IPS-20b (cell line): ENCODE data around the gene DIPK1A.

Experiments used
- H3K27ac ChIP-seq: one replicate; pipeline ENCODE4 v1.5.1; 2013; ENCODE audit warnings: low read length
- H3K27me3 ChIP-seq: 2 replicates; pipeline ENCODE4 v1.6.1; 2013; ENCODE audit warnings: mild to moderate bottlenecking, low read length, inconsistent platforms; ENCODE audit not compliant: insufficient read depth
- H3K36me3 ChIP-seq: 2 replicates; pipeline ENCODE4 v1.6.1; 2013; ENCODE audit warnings: low read depth, mild to moderate bottlenecking, inconsistent platforms, low read length, moderate library complexity; ENCODE audit not compliant: insufficient read depth
- H3K4me1 ChIP-seq: 2 replicates; pipeline ENCODE4 v1.6.1; 2013; ENCODE audit warnings: mild to moderate bottlenecking, control low read depth, inconsistent platforms, low read length, moderate library complexity; ENCODE audit not compliant: insufficient read depth
- H3K4me3 ChIP-seq: 2 replicates; pipeline ENCODE4 v1.5.1; 2013; ENCODE audit warnings: mild to moderate bottlenecking, low read length, inconsistent platforms
- H3K9ac ChIP-seq: 2 replicates; pipeline ENCODE4 v1.6.1; 2013; ENCODE audit warnings: low read depth, mild to moderate bottlenecking, inconsistent platforms, low read length, moderate library complexity
- H3K9me3 ChIP-seq: 2 replicates; pipeline ENCODE4 v1.6.1; 2013; ENCODE audit warnings: mild to moderate bottlenecking, low read depth, low read length, inconsistent platforms; ENCODE audit not compliant: insufficient read depth

DIPK1A gene

GRCh38 chr1:92995441-92996430, 34.5 kb upstream of the DIPK1A start:
- H3K4me1 ChIP-seq, result peaks cover 10% of the 10 kb centered on the region; the same call in 1 of the 2 replicates
- no peaks in the 10 kb centered on the region for H3K9me3 ChIP-seq
- no peak overlapping the region for H3K27ac ChIP-seq
- no peaks in the 10 kb centered on the region for H3K27me3 ChIP-seq
- no peak overlapping the region for H3K4me3 ChIP-seq
- no peak overlapping the region for H3K9ac ChIP-seq
- H3K36me3 ChIP-seq, result no peaks in the 10 kb centered on the region

DNA sequence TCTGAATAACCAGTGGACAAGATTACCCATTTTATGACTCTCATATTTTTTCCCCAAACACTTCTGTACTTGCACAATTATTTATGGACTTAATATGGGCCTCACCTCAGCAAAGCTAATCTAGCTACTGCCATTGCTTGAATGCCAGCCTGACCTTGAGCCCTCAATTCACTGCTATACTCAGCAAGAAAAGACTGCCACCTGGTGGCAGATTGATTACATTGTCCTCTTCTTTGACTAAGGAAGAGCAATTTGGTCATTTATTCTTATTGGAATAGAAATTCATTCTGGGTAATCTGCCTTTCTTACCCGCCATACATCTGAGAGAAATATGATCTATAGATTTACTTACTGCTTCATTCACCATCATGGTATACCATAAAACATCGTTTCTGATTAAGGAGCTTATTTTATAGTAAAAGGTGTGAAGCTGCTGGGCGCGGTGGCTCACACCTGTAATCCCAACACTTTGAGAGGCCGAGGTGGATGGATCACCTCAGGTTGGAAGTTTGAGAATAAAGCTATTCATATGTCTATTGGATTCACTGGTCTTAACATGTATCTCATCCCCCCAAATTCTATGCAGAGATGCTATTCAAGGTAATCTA, 32.9 kb upstream of the DIPK1A start:
- Histone ChIP-seq H3K4me1 (no peaks in the 10 kb centered on the region), H3K27ac (no peak overlapping the region), H3K36me3 (no peaks in the 10 kb centered on the region), H3K9me3 (no peaks in the 10 kb centered on the region), H3K27me3 (no peaks in the 10 kb centered on the region), H3K9ac (no peak overlapping the region; the same call in 1 of the 2 replicates), H3K4me3 (no peak overlapping the region)

DNA sequence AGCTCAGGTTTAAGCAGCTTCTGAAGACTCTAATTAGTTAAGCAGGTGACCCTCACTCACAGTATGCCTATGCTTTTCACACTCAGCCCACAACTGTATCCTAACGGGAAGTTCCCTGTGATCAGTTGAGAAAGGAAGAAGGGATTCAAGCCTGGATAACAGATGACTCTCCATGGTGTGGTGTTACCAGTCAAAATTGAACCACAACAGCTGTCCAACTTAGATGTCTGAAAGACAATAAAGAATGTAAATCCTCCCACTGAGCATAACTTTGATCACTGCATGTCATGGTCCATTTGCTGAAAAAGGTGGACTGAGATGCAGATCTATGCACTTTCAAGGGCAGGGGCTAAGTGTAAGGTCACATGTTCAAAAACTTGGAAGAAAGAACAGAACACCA, 32.3 kb upstream of the DIPK1A start:
- Histone ChIP-seq H3K4me1 (no peaks in the 10 kb centered on the region), H3K4me3 (no peak overlapping the region), H3K9ac (no peak overlapping the region; the same call in 1 of the 2 replicates), H3K36me3 (no peaks in the 10 kb centered on the region), H3K27me3 (no peaks in the 10 kb centered on the region), H3K27ac (no peak overlapping the region), H3K9me3 (no peaks in the 10 kb centered on the region)

- H3K9ac ChIP-seq, result no peak overlapping the region
- no peaks in the 10 kb centered on the region for H3K27me3 ChIP-seq
- no peaks in the 10 kb centered on the region for H3K4me1 ChIP-seq
- no peak overlapping the region for H3K4me3 ChIP-seq
- H3K9me3 ChIP-seq, result no peaks in the 10 kb centered on the region
- no peak overlapping the region for H3K27ac ChIP-seq
- no peaks in the 10 kb centered on the region for H3K36me3 ChIP-seq
Observed at GRCh38 chr1:92992877-92993276, 31.6 kb upstream of the DIPK1A start.

DNA sequence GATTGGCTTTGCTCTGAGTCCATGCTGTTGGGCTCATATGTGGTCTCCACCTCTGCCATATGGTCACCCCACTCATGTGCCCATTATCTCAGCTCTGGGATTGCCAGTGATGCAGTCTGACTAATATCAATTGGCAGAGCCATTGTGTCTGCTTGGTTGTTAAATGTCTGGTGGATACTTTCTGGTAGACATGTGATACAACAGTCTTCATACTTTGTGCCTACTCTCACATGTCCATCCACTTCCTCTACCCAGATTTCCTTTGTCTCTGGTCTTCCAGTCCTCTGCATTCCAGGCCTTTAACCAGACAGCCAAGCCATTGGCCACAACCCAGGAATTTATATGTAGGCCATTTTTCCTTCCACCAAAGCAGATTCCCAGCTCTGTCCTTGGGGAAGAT, 30.8 kb upstream of the DIPK1A start:
- no peak overlapping the region for H3K27ac ChIP-seq
- H3K9ac ChIP-seq, result no peak overlapping the region
- no peaks in the 10 kb centered on the region for H3K36me3 ChIP-seq
- H3K27me3 ChIP-seq, result no peaks in the 10 kb centered on the region
- no peaks in the 10 kb centered on the region for H3K9me3 ChIP-seq
- H3K4me1 ChIP-seq, result no peaks in the 10 kb centered on the region
- no peak overlapping the region for H3K4me3 ChIP-seq

DNA sequence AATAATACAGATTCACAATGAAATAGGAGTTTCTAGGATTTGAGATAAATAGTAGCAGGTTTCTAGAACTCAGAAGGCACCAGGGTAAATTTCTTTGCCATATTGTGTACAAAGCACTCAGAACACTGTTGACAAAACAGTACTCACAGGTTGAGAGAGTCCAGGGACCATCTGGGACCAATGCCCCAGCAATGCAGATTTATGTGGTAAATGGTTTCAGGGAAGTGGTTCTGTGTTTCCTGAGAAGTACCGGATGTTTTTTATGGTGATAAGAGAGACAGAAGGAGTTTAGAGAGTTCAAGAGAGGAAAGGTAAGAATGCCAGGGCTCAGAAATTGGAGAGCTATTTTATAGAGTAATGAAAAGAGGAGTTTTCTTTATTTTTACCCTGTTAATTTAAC, 29.6 kb upstream of the DIPK1A start:
- no peak overlapping the region for H3K9ac ChIP-seq
- no peaks in the 10 kb centered on the region for H3K9me3 ChIP-seq
- no peaks in the 10 kb centered on the region for H3K4me1 ChIP-seq
- no peaks in the 10 kb centered on the region for H3K36me3 ChIP-seq
- H3K27ac ChIP-seq, result no peak overlapping the region
- no peak overlapping the region for H3K4me3 ChIP-seq
- no peaks in the 10 kb centered on the region for H3K27me3 ChIP-seq

DNA sequence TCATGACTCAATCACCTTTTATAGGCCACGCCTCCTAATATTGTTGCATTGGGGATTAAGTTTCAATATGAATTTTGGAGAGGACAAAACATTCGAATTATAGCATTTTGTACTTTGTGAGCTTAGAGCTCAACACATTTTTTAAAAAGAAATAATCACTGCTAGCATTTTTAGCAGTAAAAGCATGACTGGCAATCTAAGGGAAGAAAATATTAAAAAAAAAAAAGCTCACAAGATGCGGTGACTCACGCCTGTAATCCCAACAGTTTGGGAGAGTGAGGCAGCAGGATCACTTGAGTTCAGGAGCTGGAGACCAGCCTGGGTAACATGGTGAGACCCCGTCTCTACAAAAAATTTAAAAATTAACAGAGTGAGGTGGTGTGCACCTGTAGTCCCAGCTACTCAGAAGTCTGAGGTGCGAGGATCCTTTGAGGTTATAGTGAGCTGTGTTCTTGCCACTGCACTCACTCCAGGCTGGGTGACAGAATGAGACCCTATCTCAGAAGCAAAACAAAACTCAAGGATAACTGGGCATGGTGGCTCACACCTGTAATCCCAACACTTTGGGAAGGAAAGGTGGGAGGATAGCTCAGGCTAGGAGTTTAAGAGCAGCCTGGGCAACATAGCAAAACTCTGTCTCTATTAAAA, 28.8 kb upstream of the DIPK1A start:
- Histone ChIP-seq H3K4me3 (no peak overlapping the region), H3K4me1 (no peaks in the 10 kb centered on the region), H3K27me3 (no peaks in the 10 kb centered on the region), H3K27ac (no peak overlapping the region), H3K36me3 (no peaks in the 10 kb centered on the region), H3K9ac (no peak overlapping the region), H3K9me3 (no peaks in the 10 kb centered on the region)

GRCh38 chr1:92989253-92989652, 28.0 kb upstream of the DIPK1A start:
- Histone ChIP-seq H3K27ac (no peak overlapping the region), H3K27me3 (no peaks in the 10 kb centered on the region), H3K4me1 (no peaks in the 10 kb centered on the region), H3K9me3 (no peaks in the 10 kb centered on the region), H3K36me3 (no peaks in the 10 kb centered on the region), H3K4me3 (no peak overlapping the region), H3K9ac (no peak overlapping the region)

GRCh38 chr1:92987462-92987861, 26.2 kb upstream of the DIPK1A start:
- no peaks in the 10 kb centered on the region for H3K27me3 ChIP-seq
- no peaks in the 10 kb centered on the region for H3K36me3 ChIP-seq
- no peak overlapping the region for H3K4me3 ChIP-seq
- H3K9ac ChIP-seq, result no peak overlapping the region
- no peaks in the 10 kb centered on the region for H3K4me1 ChIP-seq
- H3K27ac ChIP-seq, result no peak overlapping the region
- H3K9me3 ChIP-seq, result no peaks in the 10 kb centered on the region

DNA sequence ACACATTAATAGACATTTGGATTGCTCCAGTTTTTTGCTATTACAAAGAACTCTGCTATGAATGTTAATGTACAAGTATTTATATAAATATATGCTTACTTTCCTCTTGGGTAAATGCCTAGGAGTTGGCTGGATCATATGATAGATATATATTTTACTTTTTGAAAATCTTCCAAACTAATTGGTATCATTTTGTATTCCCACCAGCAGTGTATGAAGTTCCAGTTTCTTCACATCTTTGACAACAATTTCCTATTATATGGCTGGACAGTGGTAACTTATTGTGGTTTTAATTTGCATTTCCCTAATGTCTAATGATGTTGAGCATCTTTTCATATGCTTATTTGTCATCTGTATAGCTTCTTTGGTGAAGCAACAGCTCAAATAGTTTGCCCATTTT, 23.8 kb upstream of the DIPK1A start:
- no peak overlapping the region for H3K27ac ChIP-seq
- H3K9me3 ChIP-seq, result no peaks in the 10 kb centered on the region
- no peaks in the 10 kb centered on the region for H3K27me3 ChIP-seq
- no peak overlapping the region for H3K9ac ChIP-seq
- no peak overlapping the region for H3K4me3 ChIP-seq
- no peaks in the 10 kb centered on the region for H3K4me1 ChIP-seq
- no peaks in the 10 kb centered on the region for H3K36me3 ChIP-seq

DNA sequence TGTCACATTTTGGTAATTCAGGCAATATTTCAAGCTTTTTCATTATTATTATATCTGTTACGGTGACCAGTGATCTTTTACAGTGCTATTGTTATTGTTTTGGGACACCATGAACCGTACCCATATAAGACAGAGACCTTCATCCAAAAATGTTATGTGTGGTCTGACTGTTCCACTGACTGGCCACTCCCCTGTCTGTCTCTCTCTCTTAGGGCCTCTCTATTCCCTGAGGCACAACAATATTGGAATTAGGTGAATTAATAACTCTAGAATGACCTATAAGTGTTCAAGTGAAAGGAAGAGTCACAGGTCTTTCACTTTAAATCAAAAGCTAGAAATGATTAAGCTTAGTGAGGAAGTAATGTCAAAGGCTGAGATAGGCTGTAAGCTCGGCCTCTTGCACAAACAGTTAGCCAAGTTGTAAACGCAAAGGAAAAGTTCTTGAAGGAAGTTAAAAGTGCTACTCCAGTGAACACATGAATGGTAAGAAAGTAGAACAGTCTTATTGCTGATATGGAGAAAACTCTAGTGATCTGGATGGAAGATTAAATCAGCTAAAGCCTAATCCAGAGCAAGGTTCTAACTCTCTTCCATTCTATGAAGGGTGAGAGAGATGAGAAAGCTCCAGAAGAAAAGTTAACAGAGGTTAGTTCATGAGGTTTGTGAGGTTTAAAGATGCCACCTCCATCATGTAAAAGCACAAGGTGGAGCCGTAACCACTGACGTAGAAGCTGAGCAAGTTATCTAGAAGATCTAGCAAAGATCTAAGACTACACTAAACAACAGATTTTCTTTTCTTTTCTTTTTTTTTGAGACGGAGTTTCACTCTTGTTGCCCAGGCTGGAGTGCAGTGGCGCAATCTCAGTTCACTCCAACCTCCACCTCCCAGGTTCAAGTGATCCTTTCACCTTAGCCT, 19.7 kb upstream of the DIPK1A start:
- no peaks in the 10 kb centered on the region for H3K4me1 ChIP-seq
- H3K27ac ChIP-seq, result no peak overlapping the region
- no peak overlapping the region for H3K9ac ChIP-seq

More for the DNA sequence above, 19.7 kb upstream of the DIPK1A start:
- H3K4me3 ChIP-seq, result no peak overlapping the region
- H3K36me3 ChIP-seq, result no peaks in the 10 kb centered on the region
- H3K27me3 ChIP-seq, result no peaks in the 10 kb centered on the region
- no peaks in the 10 kb centered on the region for H3K9me3 ChIP-seq
